Measurements from ENCODE around the gene ENOX1.

- no peak for TF ChIP-seq CTCF (tag by site-specific recombination; IDR thresholded peaks at IDR 0.05)
- no peak for TF ChIP-seq SETDB1 (IDR thresholded peaks at IDR 0.05; ENCODE audit: insufficient read length, low read length)
- no peak for TF ChIP-seq ZNF24 (tag by site-specific recombination; IDR thresholded peaks at IDR 0.05)
Measured at GRCh38 chr13:43792076-43792881, 5.5 kb upstream of the ENOX1 start.

Measured in HEK293 (cell line).